Measurements from ENCODE around the gene CDC25A.
"Not testable (repeated sequence)": the region's sequence is repeated elsewhere in the genome, so short reads cannot be mapped to it uniquely, and the experiment has no call there.

Gene CDC25A

DNA sequence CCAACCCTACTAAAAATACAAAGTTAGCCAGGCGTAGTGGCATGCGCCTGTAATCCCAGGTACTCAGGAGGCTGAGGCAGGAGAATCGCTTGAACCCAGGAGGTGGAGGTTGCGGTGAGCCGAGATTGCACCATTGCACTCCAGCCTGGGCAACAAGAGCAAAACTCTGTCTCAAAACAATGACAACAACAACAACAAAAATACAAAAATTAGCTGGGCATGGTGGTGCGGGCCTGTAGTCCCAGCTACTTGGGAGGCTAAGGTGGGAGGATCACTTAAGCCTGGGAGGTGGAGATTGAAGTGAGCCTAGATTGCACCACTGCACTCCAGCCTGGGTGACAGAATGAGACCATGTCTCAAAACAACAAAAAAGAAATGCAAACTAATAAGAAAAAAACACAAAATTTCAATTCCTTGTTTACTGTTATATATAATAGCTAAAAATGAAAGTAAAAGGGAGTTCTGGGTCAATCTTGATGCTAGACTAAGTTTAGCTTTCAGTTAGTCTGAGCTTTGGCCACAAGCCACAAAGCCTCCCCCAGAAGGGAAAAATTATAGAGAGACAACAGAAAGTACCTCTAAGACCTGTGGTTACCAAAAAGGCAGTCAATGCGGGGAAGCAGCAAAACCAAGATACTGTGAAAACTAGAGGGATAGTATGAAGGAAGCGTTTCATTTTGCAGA is 76.0 kb downstream of the CDC25A start:
- H3K4me3 ChIP-seq (ENCODE audit: low read length); H3K27ac ChIP-seq (ENCODE audit: low read depth, low read length); H3K4me1 ChIP-seq (ENCODE audit: control insufficient read depth, insufficient read depth, low read length); H3K9ac ChIP-seq (ENCODE audit: low read length); H3K27me3 ChIP-seq (ENCODE audit: control insufficient read depth, insufficient read depth, low read length); H3K36me3 ChIP-seq (ENCODE audit: control insufficient read depth, insufficient read depth, low read length): not testable (repeated sequence)

- Histone ChIP-seq H3K36me3 (ENCODE audit: control insufficient read depth, insufficient read depth, low read length) (no peaks in the 10 kb centered on the region), H3K27ac (ENCODE audit: low read depth, low read length) (no peak overlapping the region), H3K27me3 (ENCODE audit: control insufficient read depth, insufficient read depth, low read length) (no peaks in the 10 kb centered on the region), H3K4me3 (ENCODE audit: low read length) (no peak overlapping the region), H3K9ac (ENCODE audit: low read length) (no peak overlapping the region), H3K4me1 (ENCODE audit: control insufficient read depth, insufficient read depth, low read length) (no peaks in the 10 kb centered on the region)
Measured at GRCh38 chr3:48110463-48110862, 77.8 kb downstream of the CDC25A start.

DNA sequence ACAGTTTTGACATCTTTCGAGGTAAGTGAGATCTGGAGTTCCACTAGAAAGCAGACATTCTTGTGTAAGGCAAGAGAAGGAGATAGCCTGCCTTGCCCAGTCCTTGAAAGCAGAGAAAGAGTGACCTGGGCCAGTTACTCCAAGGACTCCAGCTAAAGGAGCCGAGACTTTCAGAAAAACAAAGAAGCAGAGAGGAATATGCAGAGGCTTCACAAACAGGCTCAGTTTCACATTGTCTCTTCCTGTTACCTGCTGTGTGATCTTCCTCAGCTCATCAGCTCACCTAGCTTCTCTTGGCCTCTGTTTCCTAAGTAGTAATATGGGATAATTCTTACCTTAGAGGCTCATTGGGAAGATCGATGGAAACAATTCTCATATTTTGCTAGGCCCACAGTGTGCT is 81.0 kb downstream of the CDC25A start:
- Histone ChIP-seq H3K27ac (ENCODE audit: low read depth, low read length) (no peak overlapping the region), H3K4me1 (ENCODE audit: control insufficient read depth, insufficient read depth, low read length) (no peaks in the 10 kb centered on the region), H3K27me3 (ENCODE audit: control insufficient read depth, insufficient read depth, low read length) (no peaks in the 10 kb centered on the region), H3K36me3 (ENCODE audit: control insufficient read depth, insufficient read depth, low read length) (no peaks in the 10 kb centered on the region), H3K4me3 (ENCODE audit: low read length) (no peak overlapping the region), H3K9ac (ENCODE audit: low read length) (no peak overlapping the region)
